Measurements from ENCODE around the gene TSPAN12. TPM values are rescaled to one million over a fixed set of nuclear protein-coding genes. Genes with fewer than 3 reads are reported as not detected.

The TSPAN12 gene
- polyA plus RNA-seq, 1 donor from 2014 or later: 2.2 TPM

DNA sequence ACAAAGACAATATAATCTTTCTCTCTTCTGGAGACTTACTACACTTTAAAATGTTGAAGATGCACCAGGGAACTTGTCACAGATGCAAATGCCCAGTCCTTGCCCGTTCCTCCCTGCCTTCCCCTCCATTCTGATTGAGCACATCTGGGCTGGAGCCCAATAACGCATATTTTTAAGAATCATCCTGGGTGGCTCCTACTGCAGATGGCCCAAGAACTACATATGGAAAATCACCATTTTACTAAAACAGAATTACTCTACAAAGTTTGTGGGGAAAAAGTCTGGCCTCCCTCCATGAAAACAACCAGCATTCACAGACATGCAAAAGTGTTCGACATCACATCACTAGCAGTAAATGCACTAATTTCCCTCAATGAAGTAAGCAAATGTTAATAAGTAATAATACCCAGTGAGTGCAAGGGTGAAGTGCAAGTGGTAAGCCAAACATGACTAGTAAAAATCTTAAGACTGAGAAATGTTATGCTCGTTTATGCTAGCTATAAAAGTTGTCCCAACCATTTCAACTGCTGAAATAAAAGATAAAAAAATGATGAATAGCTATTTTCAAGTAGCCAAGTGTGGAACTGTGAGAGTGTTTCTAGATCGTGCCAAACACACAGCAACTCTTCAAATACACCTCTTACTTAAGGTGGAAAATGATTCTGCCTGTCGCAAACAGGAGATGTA, 43.5 kb downstream of the TSPAN12 start:
- no peak overlapping the region for H2AFZ ChIP-seq (ENCODE audit: low read depth, low read length)
- no peak overlapping the region for H3K4me3 ChIP-seq (ENCODE audit: low read length)
- no peaks in the 10 kb centered on the region for H3F3A ChIP-seq (ENCODE audit: insufficient read depth, low read length, poor library complexity, severe bottlenecking)
- no peaks in the 10 kb centered on the region for H4K20me1 ChIP-seq (ENCODE audit: insufficient read depth)
- H3K9ac ChIP-seq (ENCODE audit: low read length): no peak overlapping the region
- no peak overlapping the region for H3K27ac ChIP-seq (ENCODE audit: low read length)
- H3K9me2 ChIP-seq (ENCODE audit: insufficient read depth, low read length): no peaks in the 10 kb centered on the region
- H3K79me2 ChIP-seq (replicated peaks; ENCODE audit: insufficient read depth, low read length): no peaks in the 10 kb centered on the region
- no peak overlapping the region for H3K4me2 ChIP-seq (ENCODE audit: low read length)
- H3K9me3 ChIP-seq (ENCODE audit: low read length): no peaks in the 10 kb centered on the region
- H3K36me3 ChIP-seq (ENCODE audit: insufficient read depth, low read length): no peaks in the 10 kb centered on the region
- no peak for TF ChIP-seq EP300 (conservative IDR thresholded peaks at IDR 0.05; ENCODE audit: poor library complexity, severe bottlenecking)
- TF ChIP-seq REST (IDR thresholded peaks at IDR 0.05; ENCODE audit: borderline replicate concordance): no peak
- no peak for TF ChIP-seq EZH2 (IDR thresholded peaks at IDR 0.05; ENCODE audit: borderline replicate concordance, insufficient read depth, low read length, poor library complexity, severe bottlenecking)
- TF ChIP-seq POLR2AphosphoS5 (IDR thresholded peaks at IDR 0.05): no peak
- TF ChIP-seq RAD21 (conservative IDR thresholded peaks at IDR 0.05): no peak
- TF ChIP-seq SMC3 (conservative IDR thresholded peaks at IDR 0.05; ENCODE audit: poor library complexity): no peak
- no peak for TF ChIP-seq CTCF (IDR thresholded peaks at IDR 0.05; ENCODE audit: poor library complexity, severe bottlenecking)
- no peak for TF ChIP-seq TAF1 (IDR thresholded peaks at IDR 0.05; ENCODE audit: low read depth)
- TF ChIP-seq MXI1 (conservative IDR thresholded peaks at IDR 0.05; ENCODE audit: poor library complexity, severe bottlenecking): no peak
- H3K27me3 ChIP-seq (ENCODE audit: insufficient read depth, low read depth, low read length): no peaks in the 10 kb centered on the region

- Histone ChIP-seq H3K9me2 (ENCODE audit: insufficient read depth, low read length) (no peaks in the 10 kb centered on the region), H3K4me3 (ENCODE audit: low read length) (no peak overlapping the region), H3K27ac (ENCODE audit: low read length) (no peak overlapping the region), H3K9ac (ENCODE audit: low read length) (no peak overlapping the region), H3F3A (ENCODE audit: insufficient read depth, low read length, poor library complexity, severe bottlenecking) (no peaks in the 10 kb centered on the region), H3K4me2 (ENCODE audit: low read length) (no peak overlapping the region), H3K36me3 (ENCODE audit: insufficient read depth, low read length) (no peaks in the 10 kb centered on the region), H3K9me3 (ENCODE audit: low read length) (no peaks in the 10 kb centered on the region), H3K27me3 (ENCODE audit: insufficient read depth, low read depth, low read length) (no peaks in the 10 kb centered on the region), H2AFZ (ENCODE audit: low read depth, low read length) (no peak overlapping the region), H3K79me2 (replicated peaks; ENCODE audit: insufficient read depth, low read length) (no peaks in the 10 kb centered on the region), H4K20me1 (ENCODE audit: insufficient read depth) (no peaks in the 10 kb centered on the region)
- TF ChIP-seq POLR2AphosphoS5 (IDR thresholded peaks at IDR 0.05) (no peak), TAF1 (IDR thresholded peaks at IDR 0.05; ENCODE audit: low read depth) (no peak), RAD21 (conservative IDR thresholded peaks at IDR 0.05) (no peak), MXI1 (conservative IDR thresholded peaks at IDR 0.05; ENCODE audit: poor library complexity, severe bottlenecking) (no peak), EP300 (conservative IDR thresholded peaks at IDR 0.05; ENCODE audit: poor library complexity, severe bottlenecking) (no peak), SMC3 (conservative IDR thresholded peaks at IDR 0.05; ENCODE audit: poor library complexity) (no peak), EZH2 (IDR thresholded peaks at IDR 0.05; ENCODE audit: borderline replicate concordance, insufficient read depth, low read length, poor library complexity, severe bottlenecking) (no peak), CTCF (IDR thresholded peaks at IDR 0.05; ENCODE audit: poor library complexity, severe bottlenecking) (no peak), REST (IDR thresholded peaks at IDR 0.05; ENCODE audit: borderline replicate concordance) (no peak)
Observed at GRCh38 chr7:120813546-120814252, 44.2 kb downstream of the TSPAN12 start.
